SU-DHL-6 (cell line): ENCODE measurements around the gene TVP23A.
A peak's percentile ranks its signal among the peaks of the same experiment; 100 is the strongest.
"Not testable (repeated sequence)": the region's sequence is repeated elsewhere in the genome, so short reads cannot be mapped to it uniquely, and the experiment has no call there.

Source experiments
- H2AFZ ChIP-seq: fragments of 200-600 bp; sonication (generic); 2 replicates; pipeline ENCODE4 v1.6.1; 2014; ENCODE audit warnings: low read depth, mild to moderate bottlenecking, moderate library complexity, mixed read lengths, antibody characterized with exemption, low read length; ENCODE audit not compliant: severe bottlenecking
- H3F3A ChIP-seq: fragments of 200-600 bp; shearing (Covaris generic); 2 replicates; pipeline ENCODE4 v1.6.0; 2016; ENCODE audit warnings: antibody characterized with exemption, mild to moderate bottlenecking; ENCODE audit not compliant: insufficient read depth
- H3K27ac ChIP-seq: fragments of 200-600 bp; sonication (generic); 2 replicates; pipeline ENCODE4 v1.5.1; 2016; ENCODE audit warnings: low read depth, mild to moderate bottlenecking, low read length, moderate library complexity, mixed read lengths
- H3K27me3 ChIP-seq: fragments of 200-600 bp; sonication (generic), shearing (Covaris generic); 2 replicates; pipeline ENCODE4 v1.6.0; 2014; ENCODE audit warnings: mild to moderate bottlenecking, low read length
- H3K36me3 ChIP-seq: fragments of 200-600 bp; sonication (generic); 2 replicates; pipeline ENCODE4 v1.6.1; 2014; ENCODE audit warnings: mild to moderate bottlenecking, low read length, mixed read lengths
- H3K4me2 ChIP-seq: fragments of 300-600, 200-600 bp; shearing (Covaris generic), sonication (generic); 2 replicates; pipeline ENCODE4 v1.6.0; 2014; ENCODE audit warnings: low read length, low read depth, mild to moderate bottlenecking; ENCODE audit not compliant: poor library complexity, severe bottlenecking
- H3K4me3 ChIP-seq: fragments of 200-600 bp; sonication (generic); 2 replicates; pipeline ENCODE4 v1.5.1; 2014; ENCODE audit warnings: antibody characterized with exemption, low read length, mild to moderate bottlenecking, mixed read lengths; ENCODE audit not compliant: insufficient read depth, poor library complexity, severe bottlenecking
- H3K79me2 ChIP-seq: fragments of 200-600 bp; sonication (generic); 2 replicates; pipeline ENCODE4 v1.6.1; 2014; ENCODE audit warnings: mild to moderate bottlenecking, low read length, moderate library complexity; ENCODE audit not compliant: insufficient read depth
- H3K9ac ChIP-seq: fragments of 200-600 bp; sonication (generic); 2 replicates; pipeline ENCODE4 v1.7.0; 2014; ENCODE audit warnings: mild to moderate bottlenecking, low read length
- H3K9me2 ChIP-seq: fragments of 200-600 bp; sonication (generic); replicated peaks from 2 replicates; pipeline ENCODE4 v1.6.1; 2014; ENCODE audit warnings: low read length; ENCODE audit not compliant: insufficient read depth
- H3K9me3 ChIP-seq: fragments of 200-600 bp; sonication (generic); 2 replicates; pipeline ENCODE4 v1.6.1; 2014; ENCODE audit warnings: low read length, mixed read lengths; ENCODE audit not compliant: insufficient read depth
- H4K20me1 ChIP-seq: fragments of 200-600 bp; sonication (generic); 2 replicates; pipeline ENCODE4 v1.6.1; 2014; ENCODE audit warnings: low read depth, mild to moderate bottlenecking, antibody characterized with exemption, low read length, moderate library complexity, mixed read lengths
- CTCF ChIP-seq: fragments of 200-600 bp; sonication (generic); IDR thresholded peaks from one replicate; pipeline ENCODE4 v1.5.1; 2017; ENCODE audit warnings: antibody characterized with exemption, mild to moderate bottlenecking, low read length, moderate library complexity; ENCODE audit not compliant: insufficient read depth, poor library complexity, severe bottlenecking
- EZH2phosphoT487 ChIP-seq: fragments of 200-600 bp; sonication (generic), shearing (Covaris generic); conservative IDR thresholded peaks from 2 replicates; pipeline ENCODE4 v1.6.1; 2018; ENCODE audit warnings: mild to moderate bottlenecking, antibody characterized with exemption, low read length, moderate library complexity, mixed read lengths

Gene TVP23A

GRCh38 chr16:10743610-10744369, 74.8 kb downstream of the TVP23A start, which contains the start of gene NUBP1:
Gene NUBP1 (plus strand): TSS chr16:10743842. CDS start chr16:10743864, 22 bp downstream.
- Histone ChIP-seq H3K36me3 (no peaks in the 10 kb centered on the region; the same call in 1 of the 2 replicates), H3K9ac (peak within 1 kb of the TSS; percentile 78), H3K79me2 (peaks cover 14% of the 10 kb centered on the region; the same call in 1 of the 2 replicates), H3K4me2 (peak within 1 kb of the TSS; percentile 89), H2AFZ (peak within 1 kb of the TSS; percentile 89), H3K27ac (peak within 1 kb of the TSS; percentile 82), H3K9me3 (no peaks in the 10 kb centered on the region), H4K20me1 (no peaks in the 10 kb centered on the region), H3K27me3 (no peaks in the 10 kb centered on the region), H3F3A (peaks cover 12% of the 10 kb centered on the region), H3K4me3 (peak within 1 kb of the TSS; percentile 71), H3K9me2 (no peaks in the 10 kb centered on the region)
- no peak for TF ChIP-seq EZH2phosphoT487
- TF ChIP-seq CTCF: no peak

- peaks cover 14% of the 10 kb centered on the region; the same call in 1 of the 2 replicates for H3K79me2 ChIP-seq
- H3K4me3 ChIP-seq: peak overlapping the region; percentile 71
- H3K27ac ChIP-seq: peak overlapping the region; percentile 82
- H3K36me3 ChIP-seq: no peaks in the 10 kb centered on the region; the same call in 1 of the 2 replicates
- H3K9ac ChIP-seq: peak overlapping the region; percentile 78
- H3K9me3 ChIP-seq: no peaks in the 10 kb centered on the region
- peak overlapping the region; percentile 89 for H3K4me2 ChIP-seq
- peaks cover 12% of the 10 kb centered on the region for H3F3A ChIP-seq
- H3K27me3 ChIP-seq: no peaks in the 10 kb centered on the region
- H2AFZ ChIP-seq: peak overlapping the region; percentile 89
- TF ChIP-seq EZH2phosphoT487 (no peak), CTCF (no peak)
- no peaks in the 10 kb centered on the region for H3K9me2 ChIP-seq
- no peaks in the 10 kb centered on the region for H4K20me1 ChIP-seq
Measured at GRCh38 chr16:10743227-10743609, 75.4 kb downstream of the TVP23A start.

- Histone ChIP-seq H3K4me3 (no peak overlapping the region), H3K27ac (peak overlapping the region; percentile 44), H3K9ac (peak overlapping the region; percentile 27), H3F3A (peaks cover 19% of the 10 kb centered on the region), H3K79me2 (peaks cover 14% of the 10 kb centered on the region; the same call in 1 of the 2 replicates), H4K20me1 (no peaks in the 10 kb centered on the region), H2AFZ (peak overlapping the region; percentile 76), H3K4me2 (peak overlapping the region; percentile 89), H3K27me3 (no peaks in the 10 kb centered on the region), H3K9me3 (no peaks in the 10 kb centered on the region), H3K9me2 (no peaks in the 10 kb centered on the region), H3K36me3 (no peaks in the 10 kb centered on the region)
- TF ChIP-seq CTCF: no peak
- TF ChIP-seq EZH2phosphoT487: no peak
Measured at GRCh38 chr16:10741844-10742243, 76.8 kb downstream of the TVP23A start.

GRCh38 chr16:10741249-10741648, 77.3 kb downstream of the TVP23A start:
- H3K36me3 ChIP-seq, H3K9ac ChIP-seq, H3K27ac ChIP-seq, H4K20me1 ChIP-seq, H3K4me2 ChIP-seq, H3K9me3 ChIP-seq, H3K27me3 ChIP-seq, H3K4me3 ChIP-seq, H3K9me2 ChIP-seq: not testable (repeated sequence)
- Histone ChIP-seq H2AFZ (peak overlapping the region; percentile 76), H3F3A (peaks cover 19% of the 10 kb centered on the region), H3K79me2 (peaks cover 14% of the 10 kb centered on the region; the same call in 1 of the 2 replicates)
